HG03521 (cell line): ENCODE results near the gene NODAL.

Experiments used
- ATAC-seq: cut with Tn5 transposase; IDR thresholded peaks from one replicate; pipeline ENCODE4 v1.9.1; 2021; ENCODE audit warnings: mild to moderate bottlenecking, moderate library complexity; ENCODE audit not compliant: unreplicated experiment

Gene NODAL

DNA sequence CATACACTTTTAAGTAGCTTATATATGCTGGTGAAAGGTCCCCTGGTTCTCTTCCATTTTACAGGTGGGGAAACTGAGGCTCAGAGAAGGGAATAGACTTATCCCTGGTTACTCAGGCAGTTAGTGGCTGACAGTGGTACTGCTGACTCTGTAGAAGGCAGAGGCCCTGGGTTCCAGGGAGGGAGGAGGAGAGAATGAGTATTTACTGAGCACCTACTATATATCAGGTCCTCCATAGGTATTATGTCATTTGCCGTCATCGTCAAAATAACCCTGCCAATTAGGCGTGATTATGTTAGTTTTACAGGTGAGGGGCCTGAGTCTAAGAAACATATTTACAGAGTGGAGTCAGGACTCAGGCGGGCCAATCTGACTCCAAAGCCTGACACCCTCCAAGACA lies 23.8 kb upstream of the NODAL start:
- ATAC-seq = no peak

DNA sequence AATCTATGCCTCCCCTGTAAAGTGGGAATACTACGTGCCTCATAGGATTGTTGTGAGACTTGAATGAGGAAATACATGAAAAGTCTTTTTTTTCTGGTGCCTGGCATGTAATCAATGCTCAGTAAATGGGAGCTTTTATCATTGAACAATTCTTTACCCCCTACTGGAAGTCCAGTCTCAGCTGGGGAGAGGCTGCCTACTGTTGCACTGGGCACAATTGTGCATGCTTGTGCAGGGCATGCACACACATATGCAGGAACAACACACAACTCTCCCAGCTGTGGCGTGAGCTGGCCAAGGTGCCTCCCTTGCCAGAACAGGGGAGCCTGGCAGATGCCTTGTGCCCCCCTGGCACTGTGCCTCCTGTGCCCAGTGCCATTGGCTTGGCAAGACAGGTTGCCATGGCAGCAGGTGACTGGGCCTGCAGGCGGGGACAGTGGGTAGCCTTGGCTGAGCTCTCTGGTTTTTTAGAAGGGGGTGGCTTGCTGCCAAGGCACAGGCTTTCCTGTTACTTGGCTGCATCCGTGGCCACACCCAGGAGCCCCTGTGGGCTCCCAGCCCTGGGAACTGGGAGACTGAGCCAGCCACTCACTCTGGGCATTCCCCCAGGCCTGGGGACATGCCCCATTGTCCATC lies 21.0 kb upstream of the NODAL start:
- no peak for ATAC-seq

DNA sequence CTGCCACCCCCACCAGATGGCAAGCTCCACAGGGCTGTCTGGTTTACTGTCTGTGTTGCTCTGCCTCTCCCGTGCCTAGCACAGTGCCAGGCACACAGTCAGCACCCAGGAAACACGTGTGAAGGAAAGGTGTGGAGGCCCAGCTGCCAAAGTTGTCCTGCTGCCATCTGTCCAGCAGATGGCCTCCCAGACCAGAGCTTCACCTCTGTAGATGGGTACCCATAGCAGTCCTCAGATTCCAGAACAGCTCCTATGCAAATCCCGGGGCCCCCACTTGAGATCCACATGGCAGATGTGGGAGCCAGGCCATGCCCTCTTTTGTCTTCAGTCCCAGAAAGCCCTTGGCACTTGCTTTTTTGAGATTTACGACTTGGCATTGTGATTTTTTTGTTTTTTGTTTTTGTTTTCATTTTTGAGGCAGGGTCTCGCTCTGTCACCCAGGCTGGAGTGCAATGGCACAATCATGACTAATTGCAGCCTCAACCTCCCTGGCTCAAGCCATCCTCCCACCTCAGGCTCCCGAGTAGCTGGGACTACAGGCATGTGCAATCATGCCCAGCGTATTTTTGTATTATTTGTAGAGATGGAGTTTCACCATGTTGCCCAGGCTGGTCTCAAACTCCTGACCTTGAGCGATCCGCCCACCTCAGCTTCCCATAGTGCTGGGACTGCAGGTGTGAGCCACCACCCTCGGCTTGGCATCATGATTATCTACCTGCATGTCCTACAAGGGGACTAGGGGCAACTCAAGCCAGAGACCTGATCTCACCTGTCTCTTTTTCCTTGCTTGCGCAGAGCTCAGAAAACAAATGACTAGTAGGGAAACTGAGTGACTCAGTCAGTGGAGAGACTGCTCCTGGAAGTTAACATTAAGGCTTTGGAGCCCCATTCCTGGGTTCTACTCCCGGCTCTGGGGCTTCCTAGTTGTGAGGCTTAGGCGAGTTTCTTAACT lies 20.2 kb upstream of the NODAL start:
- no peak for ATAC-seq

DNA sequence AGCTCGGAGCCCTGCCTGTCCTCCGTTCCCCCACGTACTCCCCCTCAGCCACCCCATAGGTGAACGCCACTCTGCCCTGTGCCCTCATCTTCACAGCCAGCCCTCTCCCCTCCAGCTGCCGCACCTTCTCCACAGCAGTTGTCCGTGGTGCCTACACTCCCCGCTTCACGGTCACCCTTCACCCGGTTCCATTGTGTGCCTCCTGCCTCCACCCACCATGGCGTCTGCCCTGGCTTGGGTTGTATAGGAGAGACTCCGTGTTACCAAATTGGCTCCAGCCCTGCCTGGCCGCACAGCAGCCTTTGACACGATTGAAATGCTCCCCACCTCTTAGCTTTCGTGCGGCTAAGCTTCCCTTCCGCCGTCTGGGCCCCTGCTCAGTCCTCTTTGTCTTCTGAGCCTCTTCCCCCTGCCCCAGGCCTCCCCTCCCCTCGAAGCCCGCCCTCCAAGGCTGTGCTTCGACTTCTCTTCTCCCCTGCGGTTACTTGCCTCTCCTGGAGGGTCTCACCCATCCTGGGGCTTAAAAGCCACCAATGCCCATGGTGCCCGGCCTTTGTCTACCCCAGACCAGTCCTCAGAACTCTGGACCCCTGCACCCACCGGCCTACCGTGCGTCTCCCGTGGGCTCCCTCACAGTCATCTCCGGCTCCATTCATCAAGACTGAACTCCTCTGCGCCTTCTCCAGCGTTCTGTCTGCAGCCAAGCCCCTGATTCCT lies 18.5 kb upstream of the NODAL start:
- no peak for ATAC-seq

DNA sequence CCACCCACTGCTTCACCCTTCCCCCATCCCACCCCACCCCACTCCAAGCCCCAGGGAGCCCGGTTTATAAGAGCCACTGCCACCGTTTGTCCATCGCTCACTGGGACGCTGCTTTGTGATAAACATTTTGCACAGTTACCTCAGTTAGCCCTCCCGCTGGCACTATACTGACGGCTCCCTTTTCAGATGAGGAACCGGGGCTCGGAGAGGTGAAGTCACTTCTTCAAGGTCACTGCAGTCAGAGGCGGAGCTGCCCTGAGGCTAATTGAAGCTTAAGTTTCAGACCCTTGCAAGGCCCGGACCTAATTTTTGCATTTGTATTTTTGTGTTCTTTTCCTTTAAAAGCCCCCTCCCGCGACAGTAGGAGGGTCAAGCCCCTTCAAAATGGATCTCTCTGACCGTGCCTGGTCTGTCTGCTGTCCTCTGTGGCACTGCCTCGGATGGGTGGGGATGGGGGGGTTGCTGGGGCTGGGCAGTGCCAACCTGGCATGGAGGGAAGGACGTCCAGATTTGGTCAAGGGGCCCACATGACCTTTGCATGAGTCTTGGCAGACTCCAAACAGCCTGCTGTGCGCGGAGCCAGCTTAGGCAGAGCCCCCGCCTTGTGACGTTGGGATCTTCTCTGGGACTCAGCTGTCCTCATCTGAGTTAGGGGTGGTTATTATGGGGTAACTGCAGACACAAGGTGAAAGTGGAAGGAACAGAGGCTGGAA lies 17.7 kb upstream of the NODAL start:
- ATAC-seq = no peak

DNA sequence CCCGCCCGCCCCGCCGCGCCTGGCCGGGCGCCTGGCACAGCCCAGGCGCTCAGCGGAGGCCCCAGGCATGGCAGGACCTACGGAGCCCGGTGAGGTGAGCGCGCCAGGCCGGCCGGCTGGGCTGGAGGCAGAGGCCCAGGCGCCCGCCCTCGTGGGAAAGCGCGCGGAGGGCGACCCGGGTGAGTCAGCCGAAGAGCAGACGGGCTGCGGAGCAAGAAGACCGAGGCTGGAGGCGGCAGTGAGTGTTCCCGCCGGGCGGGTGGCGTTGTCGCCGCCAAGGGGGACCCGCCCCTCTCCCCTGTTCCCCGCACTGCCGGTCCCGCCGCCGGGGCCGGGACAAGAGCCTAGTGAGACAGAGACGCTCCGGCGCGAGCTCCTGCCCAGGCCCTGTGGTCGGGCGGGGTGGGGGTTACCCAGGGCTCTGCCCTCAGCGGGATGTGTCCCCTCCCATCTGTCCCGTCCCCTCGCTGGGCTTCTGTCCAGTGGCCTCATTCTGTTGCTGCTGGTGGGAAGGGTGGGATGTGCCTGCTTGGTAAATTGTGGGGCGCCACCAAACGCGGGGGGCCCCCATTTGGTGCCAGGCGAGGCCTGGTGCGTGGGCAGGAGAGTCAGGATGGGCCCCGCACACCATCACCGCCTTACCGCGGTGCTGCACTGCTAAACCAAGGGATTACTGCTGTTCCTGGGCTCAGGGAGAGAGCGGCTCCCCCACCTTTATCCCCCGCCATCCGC lies 17.0 kb upstream of the NODAL start:
- ATAC-seq = no peak

DNA sequence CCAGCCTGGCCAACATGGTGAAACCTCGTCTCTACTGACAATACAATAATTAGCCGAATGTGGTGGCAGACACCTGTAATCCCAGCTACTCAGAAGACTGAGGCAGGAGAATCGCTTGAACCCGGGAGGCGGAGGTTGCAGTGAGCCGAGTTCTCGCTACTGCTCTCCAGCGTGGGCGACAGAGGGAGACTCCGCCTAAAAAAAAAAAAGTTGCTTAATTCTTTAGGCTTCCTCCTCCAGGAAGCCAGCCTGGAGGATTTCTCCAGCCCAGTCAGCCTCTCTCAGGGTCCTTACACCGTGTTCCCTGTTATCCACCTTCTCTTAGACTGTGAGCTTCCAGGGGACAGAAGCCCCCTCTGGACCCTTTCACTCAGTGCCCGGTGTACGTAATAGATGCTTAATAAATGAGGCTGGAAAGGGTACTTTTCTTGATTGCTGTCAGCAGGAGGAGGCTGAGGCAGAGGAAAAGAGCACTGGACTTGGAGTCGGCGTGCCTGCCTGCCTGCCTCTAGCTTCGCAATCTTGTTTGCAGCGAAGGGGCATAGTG lies 16.4 kb upstream of the NODAL start:
- ATAC-seq = no peak

DNA sequence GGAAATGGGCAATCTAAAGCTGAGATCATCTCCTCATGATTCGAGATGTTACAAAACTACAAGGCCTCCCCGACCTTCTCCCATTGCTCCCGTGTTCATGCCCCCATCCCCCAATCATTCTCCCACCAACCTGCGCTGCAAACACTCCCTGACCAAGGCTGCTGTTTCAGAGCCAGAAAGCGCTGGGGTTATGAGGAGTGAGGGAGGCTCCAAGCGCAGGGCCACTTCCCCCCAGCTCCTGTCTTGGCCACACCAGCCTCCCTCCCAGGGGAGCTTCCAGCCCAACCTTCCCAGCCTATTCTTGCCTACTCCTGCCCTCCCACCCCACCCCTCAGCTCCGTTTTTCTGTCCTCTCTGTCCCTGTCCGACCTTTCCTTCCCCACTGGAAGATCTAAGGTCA lies 14.7 kb upstream of the NODAL start:
- ATAC-seq = no peak

DNA sequence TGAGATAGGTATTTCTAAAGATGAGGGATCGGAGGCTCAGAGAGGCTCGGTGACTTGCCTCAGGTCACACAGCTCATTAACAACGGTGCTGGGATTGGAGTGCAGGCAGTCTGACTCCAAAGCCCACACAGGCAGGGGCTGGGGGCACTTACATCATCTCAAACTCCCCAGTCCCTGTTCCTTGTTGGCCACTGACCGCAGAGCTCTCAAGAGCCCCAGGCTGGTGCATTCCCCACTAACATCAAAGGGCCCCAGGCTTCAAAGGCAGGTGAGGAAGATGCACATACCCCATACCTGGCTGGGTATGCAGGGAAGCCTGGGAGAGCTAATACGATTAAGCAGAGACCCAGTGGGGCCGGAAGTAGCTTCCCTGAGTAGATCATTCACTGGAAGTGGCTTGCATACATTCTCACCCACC lies 13.7 kb upstream of the NODAL start:
- no peak for ATAC-seq

DNA sequence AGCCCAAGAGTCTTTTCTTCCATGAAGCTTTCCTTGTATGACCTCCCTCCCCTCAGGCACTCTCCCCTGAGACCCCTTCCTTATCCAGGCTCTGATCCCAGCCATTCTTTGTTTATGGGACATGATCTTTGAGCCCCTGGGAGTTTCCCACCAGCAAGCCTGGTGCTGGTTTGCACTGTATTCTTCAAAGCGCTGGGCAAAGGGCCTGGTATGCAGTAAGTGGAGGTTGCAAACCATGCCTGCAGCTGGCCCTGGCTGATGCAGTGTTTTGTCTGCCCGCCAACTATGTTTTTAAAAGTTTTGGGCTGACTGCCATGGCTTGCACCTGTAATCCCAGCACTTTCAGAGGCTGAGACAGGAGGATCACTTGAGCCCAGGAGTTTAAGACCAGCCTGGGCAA lies 6.8 kb upstream of the NODAL start:
- no peak for ATAC-seq

DNA sequence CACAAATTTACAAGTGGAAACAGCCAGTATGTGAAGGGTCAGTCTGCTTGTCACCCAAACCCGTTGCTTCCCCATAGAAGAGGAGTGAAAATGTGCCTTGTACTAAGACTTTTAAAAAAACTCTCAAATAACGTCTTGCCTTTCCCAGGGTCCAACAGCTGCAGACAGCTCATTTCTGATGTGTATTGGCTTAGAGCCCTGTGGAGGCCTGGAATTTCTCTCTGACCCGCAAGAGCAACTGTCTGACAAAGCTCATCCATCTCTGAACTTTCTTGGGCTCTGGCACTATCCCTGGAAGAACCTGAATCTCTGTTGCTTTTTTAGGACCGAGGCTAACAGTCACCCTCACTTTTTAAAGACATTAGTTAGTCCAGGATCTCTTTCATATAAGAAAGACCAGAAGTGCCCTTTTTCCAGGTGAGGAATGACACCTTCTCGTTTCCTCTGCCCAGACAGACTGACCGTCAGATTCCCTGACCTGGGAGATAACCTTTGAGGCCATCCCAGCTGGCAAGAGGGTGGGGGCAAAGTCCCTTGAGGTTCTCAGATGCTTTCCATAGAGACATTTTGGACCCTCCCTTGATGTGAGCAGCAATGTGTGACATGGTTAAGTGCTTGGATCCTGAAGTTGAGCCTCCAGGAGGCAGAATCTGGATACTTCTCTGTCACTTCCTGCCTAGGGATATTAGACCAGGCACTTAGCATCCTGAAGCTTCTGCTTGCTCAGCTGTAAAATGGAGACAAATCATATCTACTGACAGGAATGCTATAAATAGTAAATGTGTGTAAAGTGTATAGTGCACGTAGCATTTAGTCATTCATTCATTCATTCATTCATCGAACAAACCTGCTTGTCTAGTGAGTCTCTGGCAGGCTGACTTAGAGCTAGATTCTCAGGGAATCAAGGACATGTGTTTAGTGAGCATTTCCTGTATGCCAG lies 4.5 kb upstream of the NODAL start:
- no peak for ATAC-seq

DNA sequence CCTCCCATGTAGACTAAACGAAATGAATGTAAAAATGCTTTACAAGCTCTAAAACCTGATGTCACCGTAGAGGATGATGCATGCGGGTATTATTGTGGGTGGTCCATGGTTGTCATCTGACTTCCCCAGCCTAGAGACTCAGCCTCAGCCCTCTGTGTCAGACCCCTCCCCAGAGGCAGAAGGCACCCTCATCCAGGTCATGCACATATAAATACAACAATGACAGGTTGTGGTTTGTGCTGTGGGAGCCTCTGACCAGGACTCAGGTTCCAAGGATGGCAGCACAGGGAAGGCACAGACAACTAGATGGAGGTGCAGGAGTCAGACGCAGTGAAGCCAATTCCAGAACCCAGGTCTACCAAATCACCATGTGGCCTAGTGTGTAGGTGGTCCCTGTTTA lies 3.3 kb upstream of the NODAL start:
- ATAC-seq = no peak

DNA sequence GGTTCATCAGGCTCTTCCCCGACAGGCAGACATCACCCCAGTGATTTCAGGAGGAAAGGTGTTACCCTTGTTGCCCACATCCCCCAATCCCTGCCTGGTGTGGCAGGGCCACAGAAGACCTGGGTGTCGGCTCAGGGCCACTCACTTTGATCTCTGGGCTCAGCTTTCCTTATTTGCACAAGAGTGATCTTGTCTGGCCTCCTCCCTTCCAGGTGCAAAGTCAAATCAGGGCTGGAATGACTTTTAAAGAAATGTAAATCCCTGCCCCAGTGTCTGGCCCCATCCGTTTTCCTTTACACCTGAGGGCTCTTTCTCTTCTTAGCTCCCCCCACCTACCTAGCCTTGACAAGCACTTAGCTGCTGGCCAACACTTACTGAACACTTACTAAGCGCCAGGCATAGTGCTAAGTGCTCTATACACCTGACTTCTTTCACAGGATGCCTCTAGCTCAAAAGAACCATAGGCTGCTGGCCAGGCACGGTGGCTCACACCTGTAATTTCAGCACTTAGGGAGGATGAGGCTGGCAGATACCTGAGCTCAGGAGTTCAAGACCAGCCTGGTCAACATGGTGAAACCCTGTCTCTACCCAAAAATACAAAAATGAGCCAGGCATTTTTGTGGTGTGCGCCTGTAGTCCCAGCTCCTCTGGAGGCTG lies 979 bp upstream of the NODAL start:
- no peak for ATAC-seq

DNA sequence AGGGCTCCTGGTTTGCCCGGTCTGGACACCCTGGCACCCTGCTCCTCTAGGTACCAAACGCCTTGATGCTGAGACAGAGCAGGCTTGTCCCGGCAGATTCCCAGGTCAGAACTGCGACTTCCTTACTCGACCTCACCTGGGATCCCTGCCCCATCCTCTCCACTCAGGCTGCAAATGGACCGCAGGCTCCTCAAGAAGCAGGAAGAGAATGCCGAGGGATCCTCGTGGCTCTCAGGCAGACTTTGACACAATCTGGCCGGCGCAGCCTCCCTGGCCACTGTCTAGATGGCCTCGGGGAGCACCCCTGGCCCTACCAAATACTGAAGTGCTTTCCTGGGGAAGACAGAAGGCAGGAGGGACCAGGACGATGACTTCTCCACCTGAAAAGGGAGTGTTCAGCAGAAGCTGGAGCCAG lies 421 bp upstream of the NODAL start:
- no peak for ATAC-seq

DNA sequence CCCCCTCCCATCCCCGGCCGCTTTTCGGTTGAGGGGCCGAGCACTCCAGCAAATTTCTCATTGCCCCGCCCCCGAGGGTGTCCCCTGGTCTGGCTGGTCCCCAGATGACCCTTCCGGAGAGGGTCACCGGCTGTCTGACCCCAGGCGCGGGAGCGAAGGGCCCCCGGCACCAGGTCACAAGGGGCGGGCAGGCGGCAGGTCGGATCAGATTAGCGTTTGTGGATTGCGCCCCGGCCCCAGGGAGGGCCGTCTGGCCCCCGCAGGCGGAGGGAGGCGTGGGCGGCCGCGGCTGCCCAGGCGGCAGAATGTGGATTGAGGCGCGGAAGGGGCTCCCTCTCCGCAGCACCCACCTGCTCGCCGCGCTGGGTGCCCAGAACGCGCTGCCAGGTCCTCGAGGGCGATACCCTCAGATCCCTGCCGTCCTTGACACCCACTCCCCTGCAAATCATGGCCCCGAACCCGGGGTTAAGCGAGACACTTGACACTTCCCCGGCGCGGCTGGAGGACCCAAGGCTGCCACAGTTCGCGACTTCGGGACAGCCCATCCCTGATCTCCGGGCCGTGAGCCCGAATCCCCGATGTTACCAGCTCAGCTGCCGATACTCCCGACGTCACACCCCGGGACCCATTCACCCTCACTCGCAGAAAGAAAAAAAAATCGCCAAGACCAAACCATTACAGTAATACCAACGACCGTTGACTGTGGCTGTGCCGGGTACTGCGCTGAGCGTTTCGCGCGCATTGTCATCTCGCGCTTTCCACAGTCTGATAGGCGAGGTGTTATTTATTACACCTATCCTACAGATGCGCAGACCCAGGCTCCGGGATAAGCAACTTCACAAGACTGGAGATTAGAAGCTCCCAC lies 953 bp downstream of the NODAL start:
- no peak for ATAC-seq

DNA sequence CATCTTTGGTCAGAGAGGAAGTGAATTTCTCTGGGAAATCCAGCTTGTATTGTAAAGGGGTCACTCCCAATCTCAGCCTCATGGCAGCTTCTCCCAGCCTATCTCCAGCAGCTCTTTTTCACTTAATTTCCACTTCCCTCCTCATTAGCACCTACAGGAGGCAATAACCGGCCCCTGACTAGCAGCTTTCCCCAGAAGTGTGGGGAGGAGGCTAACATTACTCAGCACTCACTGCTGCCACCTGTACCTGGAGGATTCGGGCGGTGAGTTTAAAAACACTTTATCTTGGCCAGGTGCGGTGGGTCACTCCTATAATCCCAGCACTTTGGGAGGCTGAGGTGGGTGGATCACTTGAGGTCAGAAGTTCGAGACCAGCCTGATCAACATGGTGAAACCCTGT lies 3.8 kb downstream of the NODAL start:
- ATAC-seq = no peak

DNA sequence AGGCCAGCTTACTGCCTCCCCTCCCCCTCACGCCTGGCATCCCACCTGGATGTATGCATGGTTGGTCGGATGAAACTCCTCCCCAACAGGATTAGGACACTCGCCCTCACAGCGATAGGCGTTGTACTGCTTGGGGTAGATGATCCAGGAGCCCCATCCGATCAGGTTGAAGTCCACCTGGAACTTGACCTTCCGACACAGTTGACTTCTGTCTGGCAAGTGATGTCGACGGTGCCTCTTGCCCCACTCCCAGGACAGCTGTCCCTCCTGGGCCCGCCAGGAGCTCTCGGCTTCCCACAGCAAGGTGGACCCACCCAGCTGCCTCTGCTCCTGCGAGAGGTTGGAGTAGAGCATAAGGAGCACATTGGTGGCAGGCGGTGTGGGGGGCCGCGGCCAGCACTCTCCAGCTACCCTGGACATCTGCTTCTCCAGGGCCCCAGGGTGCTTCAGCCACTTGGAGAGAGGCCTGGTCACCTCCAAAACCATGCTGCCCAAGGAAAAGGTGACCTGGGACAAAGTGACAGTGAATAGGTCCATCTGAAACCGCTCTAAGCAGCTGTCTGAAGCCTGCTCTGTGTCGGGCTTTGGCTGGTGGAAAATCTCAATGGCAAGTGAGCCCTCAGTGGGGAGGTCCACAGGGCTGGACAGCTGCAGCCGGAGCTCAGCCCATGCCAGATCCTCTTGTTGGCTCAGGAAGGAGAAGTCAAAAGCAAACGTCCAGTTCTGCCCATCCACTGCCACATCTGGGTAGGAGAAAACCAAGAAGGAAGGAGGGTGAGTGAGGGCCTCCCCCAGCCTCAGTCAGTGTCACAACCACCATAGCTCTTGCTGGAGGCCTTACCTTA lies 6.0 kb downstream of the NODAL start:
- ATAC-seq = no peak
